Heart left ventricle (tissue), 16 donors: ENCODE results near the gene PPM1M. TPM values are rescaled to one million over a fixed set of nuclear protein-coding genes. Genes with fewer than 3 reads are reported as not detected.
A peak's percentile ranks its signal among the peaks of the same experiment; 100 is the strongest.

ENCODE experiments used
- ATAC-seq, 4 donors: fragments of 200-7000 bp; cut with Tn5 transposase; one replicate each; pipeline ENCODE4 v1.9.1; 2020 to 2022; ENCODE audit warnings: moderate library complexity in 4 of 4, mild to moderate bottlenecking in 3 of 4, moderate number of reproducible peaks in 1 of 4
- DNase-seq, 5 donors: peaks; one replicate each; pipeline ENCODE4 v3.0.0-alpha.2; 2020
- H3K27ac ChIP-seq, 12 donors: fragments of 200-600 bp; sonication (generic) in 4 of 12; one replicate each; pipeline versions ENCODE4 v1.5.0 to v1.8.0; 2016 to 2022; ENCODE audit warnings: mild to moderate bottlenecking in 2 of 12
- H3K27me3 ChIP-seq, 9 donors: fragments of 200-600 bp; sonication (generic) in 2 of 9; one replicate each; pipeline versions ENCODE4 v1.5.1 to v1.8.0; 2016 to 2022; ENCODE audit warnings: mild to moderate bottlenecking in 3 of 9
- H3K36me3 ChIP-seq, 9 donors: fragments of 200-600 bp; sonication (generic) in 2 of 9; one replicate each; pipeline versions ENCODE4 v1.5.0 to v1.8.0; 2018 to 2022; ENCODE audit warnings: mild to moderate bottlenecking in 2 of 9
- H3K4me1 ChIP-seq, 12 donors: fragments of 200-600 bp; sonication (generic) in 4 of 12; one replicate each; pipeline versions ENCODE4 v1.5.0 to v1.8.0; 2016 to 2022; ENCODE audit warnings: mild to moderate bottlenecking in 3 of 12
- H3K4me3 ChIP-seq, 12 donors: fragments of 200-600 bp; sonication (generic) in 4 of 12; one replicate each; pipeline versions ENCODE4 v1.5.0 to v1.8.0; 2017 to 2022; ENCODE audit warnings: mild to moderate bottlenecking in 9 of 12, moderate library complexity in 4 of 12
- H3K9me3 ChIP-seq, 12 donors: fragments of 200-600 bp; sonication (generic) in 4 of 12; one replicate each; pipeline versions ENCODE4 v1.5.0 to v1.8.0; 2016 to 2022; ENCODE audit warnings: mild to moderate bottlenecking in 1 of 12
- POLR2A ChIP-seq, 2 donors: fragments of 450-650 bp; IDR thresholded peaks; one replicate each; pipeline ENCODE4 v1.6.1; 2017; ENCODE audit warnings: antibody characterized with exemption in 2 of 2, mild to moderate bottlenecking in 2 of 2, moderate library complexity in 2 of 2
- WGBS, 4 donors: extraction: QIAGEN DNeasy Blood & Tissue Kit in 2 of 4; methylation state at CpG; one replicate each; pipeline versions ENCODE4 v1.1.5 to v1.1.7; 2013 to 2018; 5-methylcytosine and 5-hydroxymethylcytosine counted together
- intact Hi-C, 10 donors: fragments of 100-400 bp; cut with DNase I; formaldehyde crosslinking; loops; one replicate each; pipeline versions ENCODE4 v1.11.1 to v1.14.2; 2022
- polyA plus RNA-seq, 2 donors: library from polyadenylated mRNA; stranded (reverse); fragments of 200-250 nt; gene quantifications; one replicate each; pipeline ENCODE4 v1.2.3, GENCODE V29; 2013
- total RNA-seq, 9 donors: library from RNA; depleted of rRNA in 2 of 9; stranded (reverse); fragments of >200 nt in 2 of 9; fragmentation: NEBNext Ultra II Directional in 3 of 9; extraction: Animal tissue kit (Norgen Biotek cat#: 25700) in 3 of 9; gene quantifications; one replicate each; pipeline versions ENCODE4 v1.1.0 to v1.2.4, GENCODE V29; 2016 to 2023
- TF ChIP-seq, protein P1 (sequence below), 12 donors: fragments of 200-600 bp; sonication (generic) in 4 of 12; IDR thresholded peaks; one replicate each; pipeline versions ENCODE4 v1.5.0 to v1.8.0; 2018 to 2022; ENCODE audit warnings: antibody characterized with exemption in 12 of 12, mild to moderate bottlenecking in 5 of 12
- donor health status: ischemic (EF 13 %, LVEDD 7.1; RV severe dilation, severe dysfunction).
- donor health status: healthy with polysubstance abuse.
- donor health status: DM: no; HTN: yes; CAD: no.
- donor health status: DM: no; HTN: no; CAD: no.
- donor health status: ischemic (EF 25% LVEDD 6.9; RV normal size, moderate dysfunction).
- donor health status: ischemic (EF 25% LVEDD 5.7; RV mildly dilated, moderate dysfunction).
- donor health status: healthy.
- donor health status: DM: yes; HTN: yes; CAD: no.
- donor health status: ischemic (EF 35%, LVEDD 5.7; RV mildly dilated, moderate dysfunction).
- donor health status: nonischemic (EF 11% LVEDD 7.7; RV severe dilation, severe dysfunction).
- donor health status: DM: yes; HTN: yes; CAD: no.
- donor health status: PGD.
- donor health status: ischemic (EF 29% LVEDD 5.4; RV normal size, mild dysfunction).
- donor health status: nonischemic (EF 23%, LVEDD 6.1; RV moderate dilation, normal function).

The PPM1M gene
- total and polyA plus RNA-seq, 11 donors, result 5.6 to 30.2 (median 7.3) TPM

GRCh38 chr3:52221563-52222318, 23.8 kb upstream of the PPM1M start:
- H3K36me3 ChIP-seq, result no peaks in the 10 kb centered on the region
- WGBS, 4 donors, result 80 to 87% (median 85%) methylated on average over 30 to 34 of the region's 34 CpGs
- TF ChIP-seq, protein P1, sequence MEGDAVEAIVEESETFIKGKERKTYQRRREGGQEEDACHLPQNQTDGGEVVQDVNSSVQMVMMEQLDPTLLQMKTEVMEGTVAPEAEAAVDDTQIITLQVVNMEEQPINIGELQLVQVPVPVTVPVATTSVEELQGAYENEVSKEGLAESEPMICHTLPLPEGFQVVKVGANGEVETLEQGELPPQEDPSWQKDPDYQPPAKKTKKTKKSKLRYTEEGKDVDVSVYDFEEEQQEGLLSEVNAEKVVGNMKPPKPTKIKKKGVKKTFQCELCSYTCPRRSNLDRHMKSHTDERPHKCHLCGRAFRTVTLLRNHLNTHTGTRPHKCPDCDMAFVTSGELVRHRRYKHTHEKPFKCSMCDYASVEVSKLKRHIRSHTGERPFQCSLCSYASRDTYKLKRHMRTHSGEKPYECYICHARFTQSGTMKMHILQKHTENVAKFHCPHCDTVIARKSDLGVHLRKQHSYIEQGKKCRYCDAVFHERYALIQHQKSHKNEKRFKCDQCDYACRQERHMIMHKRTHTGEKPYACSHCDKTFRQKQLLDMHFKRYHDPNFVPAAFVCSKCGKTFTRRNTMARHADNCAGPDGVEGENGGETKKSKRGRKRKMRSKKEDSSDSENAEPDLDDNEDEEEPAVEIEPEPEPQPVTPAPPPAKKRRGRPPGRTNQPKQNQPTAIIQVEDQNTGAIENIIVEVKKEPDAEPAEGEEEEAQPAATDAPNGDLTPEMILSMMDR (IDR thresholded peaks at IDR 0.05), result no peak
- no peak for TF ChIP-seq POLR2A (IDR thresholded peaks at IDR 0.05)
- DNase-seq (peak in 3 of 5 donors; percentile 25 to 49 (median 33)), ATAC-seq (no peak)
- peak overlapping the region in 1 of 12 donors; percentile 2 for H3K27ac ChIP-seq
- peak overlapping the region in 1 of 12 donors; percentile 18 for H3K4me3 ChIP-seq
- no peaks in the 10 kb centered on the region for H3K9me3 ChIP-seq
- H3K27me3 ChIP-seq, result no peaks in the 10 kb centered on the region
- peaks cover 5 to 58% (median 32%) of the 10 kb centered on the region in 12 donors for H3K4me1 ChIP-seq
- intact Hi-C loops, result loop anchor here in 7 of 10 donors (2.0 to 5.0 kb wide), 3 partner anchors 116 to 121 kb away; no protein-coding TSS in a partner anchor

GRCh38 chr3:52222319-52223221, 23.0 kb upstream of the PPM1M start:
- Histone ChIP-seq H3K27ac (peak overlapping the region in 1 of 12 donors; percentile 2), H3K4me3 (peak overlapping the region in 1 of 12 donors; percentile 18), H3K36me3 (peaks cover 0 to 3% (median 0%) of the 10 kb centered on the region in 9 donors), H3K9me3 (no peaks in the 10 kb centered on the region), H3K27me3 (no peaks in the 10 kb centered on the region), H3K4me1 (peaks cover 5 to 50% (median 24%) of the 10 kb centered on the region in 12 donors)
- ATAC-seq, result no peak
- no peak for TF ChIP-seq POLR2A (IDR thresholded peaks at IDR 0.05)
- TF ChIP-seq, protein P1 (IDR thresholded peaks at IDR 0.05), result no peak
- 89 to 94% (median 92%) methylated on average over 32 to 41 of the region's 41 CpGs for WGBS, 4 donors
- intact Hi-C loops, result loop anchor here in 6 of 10 donors (5.0 kb wide), 2 partner anchors 115 to 120 kb away; no protein-coding TSS in a partner anchor
- no peak for DNase-seq

GRCh38 chr3:52223449-52224408, 21.8 kb upstream of the PPM1M start:
- no peak overlapping the region for H3K27ac ChIP-seq
- no peak overlapping the region for H3K4me3 ChIP-seq
- intact Hi-C loops, result loop anchor here in 6 of 10 donors (5.0 kb wide), 2 partner anchors 114 to 119 kb away; no protein-coding TSS in a partner anchor
- TF ChIP-seq POLR2A (IDR thresholded peaks at IDR 0.05), result no peak
- TF ChIP-seq, protein P1 (IDR thresholded peaks at IDR 0.05), result no peak
- peaks cover 5 to 39% (median 18%) of the 10 kb centered on the region in 12 donors for H3K4me1 ChIP-seq
- no peaks in the 10 kb centered on the region for H3K27me3 ChIP-seq
- peaks cover 0 to 14% (median 11%) of the 10 kb centered on the region in 9 donors for H3K36me3 ChIP-seq
- H3K9me3 ChIP-seq, result no peaks in the 10 kb centered on the region
- DNase-seq (no peak), ATAC-seq (no peak)
- 93 to 96% (median 95%) methylated on average over 29 to 32 of the region's 32 CpGs for WGBS, 4 donors
